GM15510 (cell line): ENCODE data around the gene INSYN2A.

Source experiments
- POLR2A ChIP-seq: IDR thresholded peaks from 3 replicates; pipeline ENCODE4 v1.6.1; 2011; ENCODE audit warnings: borderline replicate concordance; ENCODE audit not compliant: insufficient read length; ENCODE audit errors: extremely low read depth

Gene INSYN2A, protein sequence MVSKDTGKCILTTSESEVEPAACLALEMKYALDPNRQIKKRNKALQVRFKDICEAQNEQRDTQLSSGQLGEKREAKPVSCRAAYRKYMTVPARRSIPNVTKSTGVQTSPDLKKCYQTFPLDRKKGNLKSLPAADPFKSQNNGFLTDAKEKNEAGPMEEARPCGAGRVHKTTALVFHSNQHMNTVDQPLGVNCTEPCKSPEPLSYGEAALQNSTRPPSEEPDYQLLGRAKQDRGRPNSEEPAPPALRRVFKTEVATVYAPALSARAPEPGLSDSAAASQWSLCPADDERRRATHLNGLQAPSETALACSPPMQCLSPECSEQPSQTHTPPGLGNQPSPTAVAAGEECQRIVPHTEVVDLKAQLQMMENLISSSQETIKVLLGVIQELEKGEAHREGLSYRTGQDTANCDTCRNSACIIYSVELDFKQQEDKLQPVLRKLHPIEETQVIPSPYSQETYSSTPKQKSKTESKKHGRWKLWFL

DNA sequence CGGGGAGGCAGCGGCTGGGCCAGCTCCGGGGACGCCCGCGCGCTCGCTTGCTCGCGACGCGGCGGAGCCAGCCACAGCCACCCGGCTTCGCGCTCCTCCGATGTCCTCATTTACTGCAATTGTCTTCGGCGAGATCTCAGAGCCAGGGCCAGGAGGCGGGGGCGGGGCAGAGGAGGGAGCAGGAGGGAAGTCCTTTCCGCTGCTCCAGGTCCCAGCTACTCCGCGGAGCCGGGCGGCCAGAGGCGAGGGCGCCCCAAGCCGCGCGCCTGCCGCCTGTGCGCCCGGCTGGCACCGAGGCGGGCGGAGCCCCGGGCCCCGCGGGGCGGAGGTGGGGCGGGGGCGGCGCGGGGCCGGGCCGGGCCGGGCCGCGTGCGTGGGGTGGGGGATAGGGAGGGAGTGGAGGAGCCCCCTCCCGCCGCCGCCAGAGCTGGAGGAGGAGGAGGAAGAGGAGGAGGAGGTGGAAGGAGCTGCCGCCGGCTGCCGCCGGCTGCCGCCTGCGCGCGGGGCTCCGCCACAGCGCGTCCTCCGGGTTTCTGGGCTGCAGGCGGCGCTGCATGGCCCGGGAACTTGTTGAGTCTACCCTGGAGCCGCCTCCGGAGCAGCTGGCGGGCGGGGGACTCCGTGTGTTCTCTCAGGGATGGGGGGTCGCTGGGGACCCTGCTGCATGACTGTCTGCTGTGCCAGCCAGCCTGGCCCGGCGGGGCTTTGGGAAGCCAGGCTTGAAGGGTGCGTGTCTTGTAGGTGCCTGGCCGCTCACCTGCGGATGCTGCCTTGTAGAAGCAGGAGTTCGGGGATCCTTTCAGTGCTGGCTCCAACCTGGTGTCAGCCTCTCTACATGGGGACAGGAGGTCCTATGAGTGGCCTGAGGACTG is at the start of gene INSYN2A:
INSYN2A (minus strand) TSS at position 310 of the 872 bp plus-strand sequence. CDS start 20,196 bp downstream, outside the sequence.
- TF ChIP-seq POLR2A = no peak

DNA sequence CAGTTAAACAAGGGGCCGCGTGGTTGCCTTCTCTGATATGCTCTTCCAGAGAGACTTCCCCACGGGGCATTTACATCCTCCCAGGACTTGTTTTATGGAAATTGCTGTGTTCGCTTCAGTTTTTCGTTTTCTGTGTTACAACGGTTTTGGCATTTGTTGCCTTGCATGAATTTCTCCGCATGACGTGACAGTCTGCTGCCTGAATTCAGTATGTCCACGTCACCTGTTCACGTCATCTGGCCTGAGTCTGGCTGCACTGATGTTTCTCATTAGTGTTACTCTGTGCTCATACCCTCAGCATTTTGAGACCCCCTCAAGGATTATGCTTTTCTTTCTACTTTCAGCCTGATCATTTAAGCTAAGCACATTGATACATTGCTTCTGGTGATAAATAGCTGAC is 49.1 kb upstream of the INSYN2A start:
- TF ChIP-seq POLR2A = no peak

DNA sequence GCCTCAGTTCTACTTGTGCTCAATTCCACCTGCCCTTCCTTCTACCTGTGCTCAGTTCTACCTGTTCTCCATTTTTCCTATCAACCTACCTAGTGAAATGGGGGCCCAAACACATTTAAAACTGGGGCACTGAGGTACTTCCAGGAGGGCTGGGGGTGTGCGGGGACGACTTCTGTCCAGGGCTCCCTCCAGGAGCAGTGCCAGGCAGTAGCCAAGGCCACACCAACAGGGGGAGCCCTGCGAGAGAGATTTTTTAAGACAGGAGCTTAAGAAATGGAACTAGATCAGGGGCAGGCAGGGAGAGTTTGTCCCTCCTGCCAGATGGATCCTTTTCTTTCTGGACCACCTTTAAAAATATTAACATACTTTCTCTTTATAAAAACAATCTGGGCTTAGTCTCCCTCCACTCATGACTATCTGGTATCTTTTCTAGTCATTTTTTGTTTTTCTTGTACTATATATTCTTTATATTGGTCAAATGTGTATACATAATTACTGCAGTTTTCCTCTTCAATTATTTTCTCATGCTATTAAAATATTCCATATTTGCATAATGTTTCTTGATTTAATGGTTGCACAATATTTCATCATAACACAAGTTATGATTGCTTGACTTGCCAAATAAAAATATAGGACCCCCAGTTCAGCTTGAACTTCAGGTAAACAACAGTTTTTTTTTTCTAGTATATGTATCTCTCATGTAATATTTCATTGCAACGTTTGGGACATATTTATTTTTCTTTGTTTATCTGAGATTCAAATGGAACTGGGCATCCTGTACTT is 47.3 kb upstream of the INSYN2A start:
- TF ChIP-seq POLR2A = no peak

DNA sequence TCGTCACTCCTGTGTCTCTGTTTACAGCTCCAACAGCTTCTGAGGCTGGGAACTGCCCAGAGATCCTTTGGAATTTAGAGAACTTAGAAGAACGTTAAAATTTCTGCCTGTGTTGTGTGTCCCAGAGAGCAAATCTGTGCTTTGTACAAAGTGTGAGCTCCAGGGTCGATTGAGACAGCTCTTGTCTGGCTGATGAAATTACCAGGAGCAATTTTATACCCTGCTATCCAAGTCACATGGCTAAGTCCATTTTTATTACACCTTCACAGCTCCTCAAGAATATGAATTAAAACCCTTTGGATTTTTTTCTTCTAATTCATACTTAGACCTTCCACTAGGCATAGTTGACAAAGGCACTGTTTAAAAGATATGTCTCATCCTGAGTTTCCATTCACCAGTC is 46.5 kb upstream of the INSYN2A start:
- no peak for TF ChIP-seq POLR2A

DNA sequence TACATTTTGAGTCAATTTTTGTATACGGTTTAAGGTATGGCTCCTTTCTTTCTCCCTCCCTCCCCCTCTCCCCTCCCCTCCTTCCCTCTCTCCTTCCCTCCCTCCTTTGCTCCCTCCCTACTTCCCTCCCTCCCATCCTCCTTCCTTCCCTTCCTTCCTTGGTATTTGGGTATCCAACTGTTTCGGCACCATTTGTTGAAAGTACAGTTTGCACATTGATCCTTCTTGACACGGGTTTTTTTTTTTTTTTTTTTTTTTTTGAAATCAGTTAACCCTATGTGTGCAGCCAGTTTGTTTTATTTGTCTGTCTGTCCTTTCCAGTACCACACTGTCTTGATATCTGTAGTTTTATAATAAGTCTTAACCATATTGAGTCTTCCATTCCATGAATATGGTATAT is 39.9 kb upstream of the INSYN2A start:
- TF ChIP-seq POLR2A = no peak

DNA sequence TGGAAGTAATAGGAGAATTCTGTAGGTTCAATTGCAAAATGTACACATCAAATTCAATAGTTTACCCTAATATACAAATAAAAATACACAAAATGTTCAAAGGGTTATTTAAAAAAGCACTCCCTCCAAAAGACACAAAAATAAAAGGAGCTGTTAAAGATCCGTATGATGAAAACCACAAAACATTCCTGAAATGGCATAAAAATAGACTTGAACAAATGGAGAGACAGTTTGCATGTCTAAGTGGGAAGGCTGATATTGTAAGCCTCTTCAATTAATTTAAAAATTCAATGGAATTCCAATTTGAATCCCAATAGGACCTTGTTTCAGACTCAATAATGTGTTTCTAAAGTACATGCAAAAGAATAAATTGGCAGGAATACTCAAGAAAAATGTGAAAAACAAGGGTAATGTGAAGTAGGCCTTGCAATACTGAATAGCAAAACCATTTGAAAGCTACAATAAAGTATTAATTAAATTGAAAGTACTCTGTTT is 38.0 kb upstream of the INSYN2A start:
- no peak for TF ChIP-seq POLR2A

DNA sequence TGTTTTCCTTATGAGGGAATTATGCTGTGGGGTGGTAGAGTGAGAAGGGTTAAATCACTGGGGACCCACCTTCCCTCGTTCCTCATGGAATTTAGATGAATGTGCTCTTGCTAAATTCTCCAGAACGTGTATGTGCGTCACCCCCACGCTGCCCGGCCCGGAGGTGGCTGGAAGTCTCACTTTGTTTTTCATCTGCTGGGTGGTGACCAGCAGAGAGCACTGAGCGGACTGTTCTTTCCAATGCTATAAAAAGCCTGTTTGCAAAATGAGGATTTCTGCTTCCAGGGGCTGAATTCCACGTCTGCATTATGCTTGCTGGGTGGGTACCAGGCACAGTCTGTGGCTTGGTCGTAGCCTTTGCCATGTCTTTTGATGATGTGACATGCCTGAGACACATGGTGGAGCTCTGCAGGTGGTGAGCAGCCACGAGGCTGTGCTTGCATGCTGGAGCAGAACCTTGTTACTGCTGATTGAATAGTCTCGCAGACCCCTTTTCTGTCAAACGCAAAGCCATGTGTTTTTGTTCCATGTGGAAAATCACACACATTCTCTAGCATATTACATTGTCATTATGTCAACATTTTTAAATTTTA is 31.9 kb upstream of the INSYN2A start:
- TF ChIP-seq POLR2A = no peak

DNA sequence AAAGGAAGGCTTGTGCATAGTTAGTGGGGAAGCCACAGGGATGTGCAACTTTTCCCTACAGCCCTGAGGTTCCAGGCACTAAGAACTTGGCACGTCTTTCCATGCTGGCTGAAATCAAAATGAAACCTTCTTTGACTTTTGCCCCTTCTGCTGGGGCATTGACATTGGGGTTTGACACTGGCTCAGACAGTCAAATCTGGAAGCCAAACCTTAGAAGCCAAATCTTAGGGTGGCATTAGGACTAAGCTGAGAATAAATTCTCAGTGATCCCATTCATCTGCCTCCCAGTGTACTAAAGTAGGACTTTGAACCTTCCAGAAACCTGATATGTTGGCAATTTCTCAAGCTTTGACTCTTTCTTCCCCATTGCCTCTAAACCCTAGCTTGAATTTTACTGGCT is 31.3 kb upstream of the INSYN2A start:
- TF ChIP-seq POLR2A = no peak

DNA sequence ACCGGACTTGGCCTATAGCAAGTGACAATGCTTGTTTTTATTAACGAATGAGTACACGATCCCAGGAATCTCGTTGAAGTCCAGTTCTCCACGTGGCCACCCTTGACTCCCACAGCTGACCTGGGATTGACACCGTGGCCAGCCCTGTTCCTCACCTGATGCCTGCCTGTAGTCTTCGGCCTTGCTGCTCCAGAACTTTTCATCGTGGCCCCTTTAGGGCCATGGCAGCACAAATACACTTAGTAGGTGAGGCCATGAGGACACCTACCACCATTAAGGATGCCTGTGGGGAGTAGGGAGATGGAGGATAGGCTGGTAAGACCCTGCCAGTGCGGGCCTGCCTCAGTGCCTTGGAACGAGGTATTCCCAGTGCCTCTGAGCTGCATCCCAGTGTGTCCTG is 30.6 kb upstream of the INSYN2A start:
- no peak for TF ChIP-seq POLR2A

DNA sequence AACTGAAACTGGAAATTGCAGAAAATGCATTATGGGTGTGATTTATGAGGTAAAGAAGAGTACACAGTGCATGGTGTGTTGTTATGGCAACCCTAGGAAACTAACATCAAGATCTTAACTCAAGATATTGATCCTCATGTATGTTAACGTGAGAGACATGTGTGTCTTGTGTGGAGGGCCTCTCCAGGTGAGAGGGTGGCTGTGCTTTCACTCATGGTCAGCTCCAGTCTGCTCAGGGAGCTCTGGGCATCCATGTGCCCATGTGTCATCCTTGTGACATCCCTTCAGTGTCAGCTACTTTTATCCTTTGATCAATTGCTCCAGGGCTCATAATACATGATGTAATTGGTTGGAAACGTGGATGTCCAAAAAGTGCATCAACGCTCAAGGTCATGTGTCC is 24.9 kb upstream of the INSYN2A start:
- TF ChIP-seq POLR2A = no peak

DNA sequence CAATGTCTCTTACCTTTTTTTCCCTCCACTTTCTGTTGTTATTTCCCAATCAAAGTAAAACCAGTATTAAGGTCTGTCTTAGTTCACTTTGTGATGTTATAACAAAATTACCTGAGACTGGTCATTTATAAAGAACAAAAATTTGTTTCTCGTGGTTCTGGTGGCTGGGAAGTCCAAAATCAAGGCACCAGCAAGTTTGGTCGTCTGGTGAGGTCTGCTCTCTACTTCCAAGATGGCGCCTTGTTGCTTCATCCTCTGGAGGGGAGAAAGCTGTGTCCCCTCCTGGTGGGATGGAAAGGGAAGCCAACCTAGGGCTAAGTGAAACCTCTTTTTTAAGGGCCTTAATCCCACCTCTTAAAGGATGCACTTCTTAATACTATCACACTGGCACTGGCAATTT is 22.3 kb upstream of the INSYN2A start:
- no peak for TF ChIP-seq POLR2A

DNA sequence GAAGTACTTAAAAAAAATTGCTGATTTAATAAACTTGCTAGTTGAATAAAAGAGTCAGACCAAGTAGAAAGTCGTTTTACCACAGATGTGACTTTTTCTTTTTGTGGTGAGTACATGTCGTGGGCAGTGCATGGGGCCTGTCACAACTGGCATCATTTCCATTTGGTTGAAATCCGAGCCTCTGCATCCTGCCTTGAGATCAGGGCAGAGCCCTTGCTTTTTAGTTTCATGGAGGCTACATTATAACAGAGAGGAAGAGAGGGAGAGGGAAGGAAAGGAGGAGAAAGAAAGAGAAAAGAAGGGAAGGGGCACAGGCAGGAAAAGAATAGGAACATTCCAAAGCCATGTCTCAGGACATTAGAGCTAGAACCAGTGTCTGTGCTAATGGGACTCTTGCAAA is 20.4 kb upstream of the INSYN2A start:
- TF ChIP-seq POLR2A = no peak

DNA sequence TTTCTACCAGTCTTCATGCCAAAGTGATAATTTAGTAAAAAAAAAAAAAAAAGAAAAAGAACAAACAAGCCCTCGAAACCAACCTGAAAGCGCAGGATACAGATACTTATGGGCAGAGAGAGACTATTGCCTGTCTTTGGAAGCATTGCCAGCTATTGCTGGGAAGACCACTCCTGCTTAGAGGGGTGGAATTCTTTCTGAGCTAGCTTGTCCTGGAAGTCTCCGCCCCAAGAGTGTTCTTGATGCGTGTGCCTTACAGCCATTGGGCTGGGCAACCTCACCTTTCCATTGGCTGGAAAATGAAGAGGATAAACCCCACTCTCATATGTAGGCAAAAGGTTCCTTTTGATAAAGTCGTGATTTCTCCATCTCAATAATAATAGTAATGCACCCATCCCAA is 19.9 kb upstream of the INSYN2A start:
- TF ChIP-seq POLR2A = no peak

DNA sequence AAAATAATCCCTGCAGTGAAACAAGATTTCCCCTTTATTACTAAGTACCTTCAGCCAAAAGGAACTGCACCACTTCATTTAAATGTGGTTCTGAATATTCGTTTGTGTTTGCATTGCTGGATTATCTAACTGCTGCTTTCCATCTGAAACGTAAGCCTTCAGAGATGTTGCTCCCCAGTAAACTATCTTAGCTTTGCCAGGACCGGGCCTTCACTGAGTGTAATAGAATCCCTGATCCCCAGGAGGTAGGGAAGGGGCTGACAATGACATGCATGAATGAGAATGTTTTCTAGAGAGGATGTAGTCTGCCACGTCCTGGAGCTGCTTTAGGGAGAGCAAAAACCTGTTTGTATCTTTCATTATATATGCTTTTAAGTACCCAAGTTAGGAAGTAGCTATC is 19.5 kb upstream of the INSYN2A start:
- no peak for TF ChIP-seq POLR2A

DNA sequence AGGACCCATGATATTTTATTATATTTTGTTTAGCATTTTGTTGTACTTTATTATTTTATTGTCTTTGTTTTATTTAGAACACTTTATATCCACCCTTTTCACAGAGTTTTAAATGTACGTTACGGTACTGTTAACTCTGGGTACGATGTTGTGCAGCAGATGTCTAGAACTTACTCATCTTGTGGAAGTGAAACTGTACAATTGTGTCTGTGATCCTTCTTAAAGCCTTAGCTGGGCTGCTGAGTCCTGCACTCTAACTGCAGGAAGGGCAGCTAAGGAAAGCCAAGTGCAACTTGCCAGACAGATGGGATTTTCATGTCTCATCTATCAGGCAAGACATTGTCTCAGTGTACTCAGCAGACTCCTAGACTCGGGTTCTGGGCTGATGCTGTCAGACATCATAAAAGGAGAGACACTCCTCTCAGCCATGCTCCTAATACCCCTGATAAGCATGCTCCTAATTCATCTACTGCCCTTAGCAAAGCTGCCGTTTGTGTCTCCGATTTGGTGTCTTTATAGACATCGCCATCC is 14.6 kb upstream of the INSYN2A start:
- TF ChIP-seq POLR2A = no peak

DNA sequence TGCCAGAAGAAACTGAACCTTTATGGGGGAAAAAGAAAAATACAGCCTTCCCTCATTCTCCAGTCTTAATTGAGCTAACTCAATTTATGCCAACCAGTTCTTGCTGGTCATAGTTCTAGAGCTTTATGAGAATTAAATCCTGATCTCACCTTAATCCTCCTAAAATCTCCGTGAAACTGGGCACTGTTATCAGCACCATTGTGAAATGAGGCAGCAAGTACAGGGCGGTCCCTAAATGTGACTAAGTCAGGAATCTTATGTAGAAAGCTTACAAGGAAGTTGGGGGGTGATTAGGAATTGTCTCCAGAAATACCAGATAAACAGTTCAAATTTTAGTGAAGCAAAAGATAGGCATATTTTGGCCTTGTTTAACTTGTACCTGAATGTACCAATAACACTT is 10.7 kb upstream of the INSYN2A start:
- no peak for TF ChIP-seq POLR2A
